Measurements from ENCODE around the gene IFNW1. TPM values are rescaled to one million over a fixed set of nuclear protein-coding genes. Genes with fewer than 3 reads are reported as not detected.

Gene IFNW1
- total and polyA plus RNA-seq, 3 donors from 2014 or later, result not detected

DNA sequence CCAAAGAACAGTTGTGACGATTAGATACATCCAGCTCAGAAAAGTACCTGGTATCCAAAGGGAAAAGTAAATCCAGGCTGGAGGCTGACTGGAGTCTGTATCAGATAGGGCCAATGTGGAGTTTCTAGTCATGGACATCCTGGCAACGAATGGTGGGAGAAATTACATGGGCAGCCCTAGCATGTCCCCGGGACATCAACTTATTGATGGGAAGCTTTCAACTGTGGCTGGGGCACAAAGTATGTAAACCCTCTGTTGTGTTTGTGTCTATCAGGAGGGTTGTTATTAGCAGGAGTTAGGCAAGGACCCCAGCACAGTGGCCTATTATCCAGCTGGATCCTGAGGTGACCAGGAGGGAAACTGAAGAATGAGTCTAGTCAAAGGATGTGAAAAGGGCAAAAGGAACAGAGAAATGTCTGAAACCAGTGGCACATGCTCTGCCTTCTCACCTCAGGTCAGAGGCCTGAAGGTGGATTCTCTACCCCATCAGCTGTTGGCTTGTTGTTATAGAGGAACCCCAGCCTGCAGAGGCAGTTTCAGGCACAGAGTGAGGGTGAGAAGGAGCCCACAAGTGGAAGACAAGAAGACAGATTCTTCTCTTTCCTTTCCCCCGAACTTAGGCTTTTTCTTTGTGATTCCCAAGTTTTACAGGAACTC, 19.9 kb downstream of the IFNW1 start:
- no peaks in the 10 kb centered on the region for H3K9me3 ChIP-seq
- no peaks in the 10 kb centered on the region for H3K27me3 ChIP-seq
- H3K36me3 ChIP-seq (ENCODE audit: low read depth, missing control alignments), result no peaks in the 10 kb centered on the region
- DNase-seq, result no peak
- intact Hi-C loops (cut with DNase I; ENCODE audit: low total_unique reads), result no loop called here
- no peak overlapping the region for H3K27ac ChIP-seq
- no peaks in the 10 kb centered on the region for H3K4me1 ChIP-seq
- WGBS, 2 donors, result 77 to 95% methylated on average over 4 of the region's 4 CpGs
- H3K4me3 ChIP-seq, result no peak overlapping the region
- no peak for TF ChIP-seq POLR2A (IDR thresholded peaks at IDR 0.05)

DNA sequence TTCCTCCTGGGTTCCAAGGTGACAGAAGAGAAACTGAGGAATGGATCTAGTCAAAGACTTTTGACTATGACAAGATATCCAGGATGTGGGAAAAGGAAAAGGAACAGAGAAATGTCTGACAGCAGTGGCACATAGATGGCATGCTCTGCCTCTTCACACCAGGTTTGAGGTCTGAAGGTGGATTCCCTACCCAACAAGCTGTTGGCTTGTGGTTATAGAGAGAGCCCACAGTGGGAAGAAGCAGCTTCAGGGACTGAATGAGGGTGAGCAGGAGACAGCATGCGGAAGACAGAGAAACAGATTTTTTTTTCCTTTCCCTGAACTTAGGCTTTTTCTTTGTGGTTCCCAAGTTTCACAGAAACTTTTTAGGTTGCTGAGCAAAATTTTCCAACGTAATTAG, 20.6 kb downstream of the IFNW1 start:
- no peak overlapping the region for H3K4me3 ChIP-seq
- H3K27me3 ChIP-seq, result no peaks in the 10 kb centered on the region
- DNase-seq, result no peak
- intact Hi-C loops (cut with DNase I; ENCODE audit: low total_unique reads), result no loop called here
- H3K4me1 ChIP-seq, result no peaks in the 10 kb centered on the region
- no peaks in the 10 kb centered on the region for H3K36me3 ChIP-seq (ENCODE audit: low read depth, missing control alignments)
- H3K27ac ChIP-seq, result no peak overlapping the region
- WGBS, 2 donors, result 69 to 74% methylated on average over 2 of the region's 2 CpGs
- H3K9me3 ChIP-seq, result no peaks in the 10 kb centered on the region
- TF ChIP-seq, protein P1, sequence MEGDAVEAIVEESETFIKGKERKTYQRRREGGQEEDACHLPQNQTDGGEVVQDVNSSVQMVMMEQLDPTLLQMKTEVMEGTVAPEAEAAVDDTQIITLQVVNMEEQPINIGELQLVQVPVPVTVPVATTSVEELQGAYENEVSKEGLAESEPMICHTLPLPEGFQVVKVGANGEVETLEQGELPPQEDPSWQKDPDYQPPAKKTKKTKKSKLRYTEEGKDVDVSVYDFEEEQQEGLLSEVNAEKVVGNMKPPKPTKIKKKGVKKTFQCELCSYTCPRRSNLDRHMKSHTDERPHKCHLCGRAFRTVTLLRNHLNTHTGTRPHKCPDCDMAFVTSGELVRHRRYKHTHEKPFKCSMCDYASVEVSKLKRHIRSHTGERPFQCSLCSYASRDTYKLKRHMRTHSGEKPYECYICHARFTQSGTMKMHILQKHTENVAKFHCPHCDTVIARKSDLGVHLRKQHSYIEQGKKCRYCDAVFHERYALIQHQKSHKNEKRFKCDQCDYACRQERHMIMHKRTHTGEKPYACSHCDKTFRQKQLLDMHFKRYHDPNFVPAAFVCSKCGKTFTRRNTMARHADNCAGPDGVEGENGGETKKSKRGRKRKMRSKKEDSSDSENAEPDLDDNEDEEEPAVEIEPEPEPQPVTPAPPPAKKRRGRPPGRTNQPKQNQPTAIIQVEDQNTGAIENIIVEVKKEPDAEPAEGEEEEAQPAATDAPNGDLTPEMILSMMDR (IDR thresholded peaks at IDR 0.05), result no peak
- TF ChIP-seq POLR2A (IDR thresholded peaks at IDR 0.05), result no peak

DNA sequence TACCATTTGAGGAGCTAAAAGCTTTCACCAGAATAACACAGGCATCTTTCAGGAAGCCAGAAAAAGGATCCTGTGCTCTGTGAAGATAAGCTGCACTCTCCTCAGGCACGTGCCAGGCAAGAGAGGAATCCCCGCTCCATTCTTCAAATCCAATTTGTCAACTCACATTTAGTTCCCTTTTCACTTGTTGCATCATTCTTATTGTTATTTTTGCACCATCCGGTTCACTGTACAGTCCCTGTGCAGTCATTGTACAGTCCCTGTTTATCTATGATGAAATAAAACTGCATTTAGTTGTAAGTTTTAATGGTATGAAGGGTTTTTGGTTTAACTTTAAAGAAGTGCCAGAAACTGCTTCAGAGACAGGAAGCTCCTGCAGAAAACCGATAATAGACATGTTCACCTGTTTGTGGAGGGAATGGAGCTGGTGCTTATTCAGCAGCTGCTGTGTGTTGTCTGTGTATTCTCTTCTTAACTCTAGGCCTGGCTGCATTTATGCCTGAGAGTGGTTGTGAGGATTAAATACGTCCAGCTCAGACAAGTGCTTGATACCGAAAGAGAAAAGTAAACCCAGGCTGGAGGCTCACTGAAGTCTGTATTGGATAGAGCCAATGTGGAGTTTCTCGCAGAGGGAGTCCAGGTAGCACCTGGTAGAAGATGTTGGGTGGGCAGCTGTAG, 22.4 kb downstream of the IFNW1 start:
- WGBS, 2 donors, result 83 to 84% methylated on average over 7 of the region's 7 CpGs
- no peaks in the 10 kb centered on the region for H3K9me3 ChIP-seq
- no peak for DNase-seq

DNA sequence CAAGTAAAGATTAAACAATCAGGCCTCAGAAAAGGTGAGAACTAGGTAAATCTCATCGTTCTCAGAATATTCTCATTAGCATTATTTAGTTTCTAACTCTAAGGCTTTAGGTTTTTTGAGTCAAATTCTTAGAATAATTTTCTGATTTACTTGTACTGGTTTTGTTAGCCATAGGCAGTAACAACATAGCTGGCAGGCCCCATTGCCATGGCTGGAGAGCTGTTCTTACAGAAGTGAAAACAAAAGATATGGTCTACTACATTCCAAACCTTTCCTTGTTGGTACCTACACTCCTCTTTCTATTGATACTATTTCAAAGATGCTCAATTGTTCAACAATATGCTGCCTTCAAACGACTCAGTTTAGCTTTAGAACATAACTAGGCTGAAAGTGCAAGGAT, 27.3 kb downstream of the IFNW1 start:
- no peaks in the 10 kb centered on the region for H3K36me3 ChIP-seq (ENCODE audit: low read depth, missing control alignments)
- no peak overlapping the region for H3K4me3 ChIP-seq
- 79 to 83% methylated on average over 2 of the region's 2 CpGs for WGBS, 2 donors
- no peaks in the 10 kb centered on the region for H3K9me3 ChIP-seq
- intact Hi-C loops (cut with DNase I; ENCODE audit: low total_unique reads), result no loop called here
- TF ChIP-seq POLR2A (IDR thresholded peaks at IDR 0.05), result no peak
- TF ChIP-seq, protein P1 (IDR thresholded peaks at IDR 0.05), result no peak
- H3K4me1 ChIP-seq, result no peaks in the 10 kb centered on the region
- H3K27ac ChIP-seq, result no peak overlapping the region
- DNase-seq, result no peak
- H3K27me3 ChIP-seq, result no peaks in the 10 kb centered on the region

More for the DNA sequence above, 22.4 kb downstream of the IFNW1 start:
- Histone ChIP-seq H3K4me1 (no peaks in the 10 kb centered on the region), H3K27ac (no peak overlapping the region), H3K4me3 (no peak overlapping the region), H3K36me3 (ENCODE audit: low read depth, missing control alignments) (no peaks in the 10 kb centered on the region), H3K27me3 (no peaks in the 10 kb centered on the region)
- intact Hi-C loops (cut with DNase I; ENCODE audit: low total_unique reads), result no loop called here
- TF ChIP-seq POLR2A (IDR thresholded peaks at IDR 0.05), result no peak
- TF ChIP-seq, protein P1 (IDR thresholded peaks at IDR 0.05), result no peak

DNA sequence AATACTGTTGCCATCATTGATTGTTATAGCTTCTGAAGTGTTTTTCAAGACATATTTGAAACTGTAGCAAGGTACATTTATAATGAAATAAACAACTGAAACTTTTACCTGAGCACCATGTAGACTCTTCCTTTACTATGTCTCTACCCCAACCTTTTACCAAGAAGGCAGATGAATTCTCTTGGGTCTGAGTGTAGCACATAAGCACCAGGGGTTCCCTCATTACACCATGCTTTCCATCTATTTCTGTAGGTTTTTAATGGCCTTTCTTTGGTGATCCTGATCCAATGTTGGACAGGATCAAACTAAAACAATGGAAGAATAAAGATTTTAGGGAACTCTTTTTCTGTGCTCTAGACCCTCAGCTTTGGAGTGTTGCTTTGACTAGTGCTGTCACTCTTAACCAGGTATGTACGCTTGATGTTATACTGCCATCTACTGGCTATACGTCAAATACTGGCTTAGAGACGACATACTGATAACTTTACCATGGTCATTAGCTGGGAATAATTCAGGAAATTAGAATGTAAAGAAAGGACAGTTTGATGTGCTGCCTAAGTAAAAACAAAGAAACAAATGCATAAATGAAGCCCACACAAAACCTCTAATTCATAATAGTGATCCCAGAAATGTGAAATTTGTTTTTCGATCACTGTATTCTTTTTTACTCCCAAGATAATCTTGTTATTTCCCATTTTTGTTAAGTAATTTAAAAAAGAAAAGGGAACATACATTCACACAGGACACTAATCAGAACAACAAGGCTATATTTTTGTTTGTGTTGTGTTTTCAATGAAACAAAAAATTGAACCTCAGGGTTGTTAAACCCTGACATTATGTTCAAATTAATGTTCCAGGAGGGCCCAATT, 30.7 kb downstream of the IFNW1 start:
- intact Hi-C loops (cut with DNase I; ENCODE audit: low total_unique reads), result no loop called here
- Histone ChIP-seq H3K4me3 (no peak overlapping the region), H3K27me3 (no peaks in the 10 kb centered on the region), H3K4me1 (no peaks in the 10 kb centered on the region), H3K36me3 (ENCODE audit: low read depth, missing control alignments) (no peaks in the 10 kb centered on the region), H3K9me3 (no peaks in the 10 kb centered on the region), H3K27ac (no peak overlapping the region)
- no peak for DNase-seq
- TF ChIP-seq, protein P1 (IDR thresholded peaks at IDR 0.05), result peak; percentile 59 to 80 (median 61)
- no peak for TF ChIP-seq POLR2A (IDR thresholded peaks at IDR 0.05)
- WGBS, 2 donors, result 38 to 42% methylated on average over 4 of the region's 4 CpGs
